Measurements from ENCODE around the gene GLG1.

GLG1 gene

GRCh38 chr16:74651841-74652240, 44.9 kb upstream of the GLG1 start:
- no peaks in the 10 kb centered on the region for H3K27me3 ChIP-seq (ENCODE audit: insufficient read depth, poor library complexity, severe bottlenecking)
- no peak for TF ChIP-seq POLR2AphosphoS5 (IDR thresholded peaks at IDR 0.05; ENCODE audit: low read depth)
- DNase-seq (ENCODE audit: low read depth in 1 of 2, low spot score in 1 of 2), result no peak
- H3K27ac ChIP-seq (replicated peaks), result no peak overlapping the region
- no peak overlapping the region for H3K4me3 ChIP-seq (replicated peaks; ENCODE audit: insufficient read depth, low read length)

- H3K27me3 ChIP-seq (ENCODE audit: insufficient read depth, poor library complexity, severe bottlenecking), result no peaks in the 10 kb centered on the region
- H3K4me3 ChIP-seq (replicated peaks; ENCODE audit: insufficient read depth, low read length), result no peak overlapping the region
- H3K27ac ChIP-seq (replicated peaks), result no peak overlapping the region
- no peak for DNase-seq (ENCODE audit: low read depth in 1 of 2, low spot score in 1 of 2)
- TF ChIP-seq REST (IDR thresholded peaks at IDR 0.05; ENCODE audit: insufficient replicate concordance, low read depth) (no peak), SPI1 (IDR thresholded peaks at IDR 0.05; ENCODE audit: borderline replicate concordance, low read depth) (no peak), GABPA (IDR thresholded peaks at IDR 0.05; ENCODE audit: low read depth) (no peak), POLR2AphosphoS5 (IDR thresholded peaks at IDR 0.05; ENCODE audit: low read depth) (no peak)
- TF ChIP-seq, protein P1, sequence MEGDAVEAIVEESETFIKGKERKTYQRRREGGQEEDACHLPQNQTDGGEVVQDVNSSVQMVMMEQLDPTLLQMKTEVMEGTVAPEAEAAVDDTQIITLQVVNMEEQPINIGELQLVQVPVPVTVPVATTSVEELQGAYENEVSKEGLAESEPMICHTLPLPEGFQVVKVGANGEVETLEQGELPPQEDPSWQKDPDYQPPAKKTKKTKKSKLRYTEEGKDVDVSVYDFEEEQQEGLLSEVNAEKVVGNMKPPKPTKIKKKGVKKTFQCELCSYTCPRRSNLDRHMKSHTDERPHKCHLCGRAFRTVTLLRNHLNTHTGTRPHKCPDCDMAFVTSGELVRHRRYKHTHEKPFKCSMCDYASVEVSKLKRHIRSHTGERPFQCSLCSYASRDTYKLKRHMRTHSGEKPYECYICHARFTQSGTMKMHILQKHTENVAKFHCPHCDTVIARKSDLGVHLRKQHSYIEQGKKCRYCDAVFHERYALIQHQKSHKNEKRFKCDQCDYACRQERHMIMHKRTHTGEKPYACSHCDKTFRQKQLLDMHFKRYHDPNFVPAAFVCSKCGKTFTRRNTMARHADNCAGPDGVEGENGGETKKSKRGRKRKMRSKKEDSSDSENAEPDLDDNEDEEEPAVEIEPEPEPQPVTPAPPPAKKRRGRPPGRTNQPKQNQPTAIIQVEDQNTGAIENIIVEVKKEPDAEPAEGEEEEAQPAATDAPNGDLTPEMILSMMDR (IDR thresholded peaks at IDR 0.05; ENCODE audit: insufficient read depth, low read length), result no peak
Observed at GRCh38 chr16:74650966-74651567, 44.2 kb upstream of the GLG1 start.

DNA sequence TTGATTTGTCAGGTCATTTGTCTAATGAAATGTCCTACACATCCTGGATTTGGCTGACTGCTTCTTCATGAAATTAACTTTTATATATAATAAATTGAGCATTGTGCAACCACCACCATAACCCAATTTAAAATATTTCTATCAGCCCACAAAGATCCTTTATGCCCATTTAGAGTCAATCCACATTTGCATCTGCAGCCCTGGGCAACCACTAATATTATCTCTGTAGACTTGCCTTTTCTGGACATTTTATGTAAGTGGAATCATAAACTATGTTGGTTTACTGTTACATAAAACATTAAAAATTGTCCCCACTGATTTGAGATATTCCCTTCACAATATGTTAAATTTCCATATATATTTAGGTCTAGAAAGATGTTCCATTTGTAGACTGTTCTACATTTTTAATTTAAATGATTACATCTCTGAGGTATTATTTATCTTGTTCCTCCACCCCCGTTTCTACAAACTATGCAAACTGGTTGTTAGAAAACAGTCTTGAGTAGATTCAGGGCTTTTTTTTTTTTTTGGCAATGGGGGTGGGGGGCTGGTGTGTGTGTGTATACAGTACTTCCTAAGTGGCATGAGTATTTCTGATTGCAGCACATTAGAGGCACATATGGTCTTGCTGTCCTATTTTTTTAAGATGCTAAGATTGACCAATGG, 43.1 kb upstream of the GLG1 start:
- H3K27me3 ChIP-seq (ENCODE audit: insufficient read depth, poor library complexity, severe bottlenecking), result no peaks in the 10 kb centered on the region
- TF ChIP-seq REST (IDR thresholded peaks at IDR 0.05; ENCODE audit: insufficient replicate concordance, low read depth) (no peak), SPI1 (IDR thresholded peaks at IDR 0.05; ENCODE audit: borderline replicate concordance, low read depth) (no peak), GABPA (IDR thresholded peaks at IDR 0.05; ENCODE audit: low read depth) (no peak), POLR2AphosphoS5 (IDR thresholded peaks at IDR 0.05; ENCODE audit: low read depth) (no peak)
- TF ChIP-seq, protein P1 (IDR thresholded peaks at IDR 0.05; ENCODE audit: insufficient read depth, low read length), result no peak

GRCh38 chr16:74641969-74642368, 35.1 kb upstream of the GLG1 start:
- no peak for DNase-seq (ENCODE audit: low read depth in 1 of 2, low spot score in 1 of 2)
- TF ChIP-seq REST (IDR thresholded peaks at IDR 0.05; ENCODE audit: insufficient replicate concordance, low read depth) (no peak), POLR2AphosphoS5 (IDR thresholded peaks at IDR 0.05; ENCODE audit: low read depth) (no peak), GABPA (IDR thresholded peaks at IDR 0.05; ENCODE audit: low read depth) (no peak), SPI1 (IDR thresholded peaks at IDR 0.05; ENCODE audit: borderline replicate concordance, low read depth) (no peak)
- TF ChIP-seq, protein P1 (IDR thresholded peaks at IDR 0.05; ENCODE audit: insufficient read depth, low read length), result no peak
- Histone ChIP-seq H3K4me3 (replicated peaks; ENCODE audit: insufficient read depth, low read length) (no peak overlapping the region), H3K27me3 (ENCODE audit: insufficient read depth, poor library complexity, severe bottlenecking) (no peaks in the 10 kb centered on the region), H3K27ac (replicated peaks) (no peak overlapping the region)

More for the DNA sequence above, 43.1 kb upstream of the GLG1 start:
- Histone ChIP-seq H3K4me3 (replicated peaks; ENCODE audit: insufficient read depth, low read length) (no peak overlapping the region), H3K27ac (replicated peaks) (no peak overlapping the region)
- no peak for DNase-seq (ENCODE audit: low read depth in 1 of 2, low spot score in 1 of 2)
